Glomerular visceral epithelial cell (primary cell): Measurements from ENCODE around the gene TRNP1.

ENCODE experiments used
- DNase-seq: peaks from one replicate; pipeline ENCODE4 v3.0.0-alpha.2; 2016; ENCODE audit errors: extremely low spot score

The TRNP1 gene

DNA sequence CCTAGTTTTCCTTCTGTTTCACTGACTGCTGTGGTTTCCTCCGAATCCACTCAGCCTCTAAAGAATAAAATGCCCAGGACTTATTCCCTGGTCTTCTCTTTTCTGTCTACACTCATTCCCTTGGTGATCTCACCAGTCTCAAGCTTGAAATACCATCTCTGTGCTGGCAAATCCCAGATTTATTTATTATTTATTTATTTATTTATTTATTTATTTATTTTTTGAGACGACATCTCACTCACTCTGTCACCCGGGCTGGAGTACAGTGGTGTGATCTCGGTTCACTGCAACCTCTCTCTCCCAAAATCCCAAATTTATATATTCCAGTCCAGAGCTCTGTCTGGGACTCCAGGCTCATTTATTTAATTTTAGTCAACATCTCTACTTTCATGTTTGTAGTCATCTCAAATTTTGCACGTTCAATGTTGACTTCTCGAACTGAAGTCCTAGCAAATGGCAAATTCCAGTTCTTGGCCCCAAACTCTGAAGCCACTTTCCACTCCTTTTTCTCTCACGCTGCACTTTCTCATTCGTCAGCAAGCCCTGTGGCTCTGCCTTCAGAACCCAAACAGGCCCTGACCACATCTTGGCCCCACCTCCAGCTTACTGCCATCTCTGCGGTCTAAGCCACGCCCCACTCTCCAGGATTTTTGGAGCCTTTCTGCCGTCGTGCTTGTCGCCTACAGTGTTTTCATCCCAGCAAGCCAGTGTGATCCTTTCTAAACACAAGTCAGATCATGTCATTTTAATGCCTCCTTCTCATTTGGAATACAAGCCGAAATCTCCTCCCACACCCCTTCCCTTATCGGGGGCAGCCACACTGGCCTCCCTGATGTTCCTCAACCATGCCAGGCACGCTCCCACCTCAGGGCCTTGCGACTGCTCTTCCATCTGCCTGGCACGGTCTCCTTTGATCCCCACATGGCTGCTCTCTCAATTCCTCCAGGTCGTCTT is 33.4 kb downstream of the TRNP1 start:
- DNase-seq = no peak

DNA sequence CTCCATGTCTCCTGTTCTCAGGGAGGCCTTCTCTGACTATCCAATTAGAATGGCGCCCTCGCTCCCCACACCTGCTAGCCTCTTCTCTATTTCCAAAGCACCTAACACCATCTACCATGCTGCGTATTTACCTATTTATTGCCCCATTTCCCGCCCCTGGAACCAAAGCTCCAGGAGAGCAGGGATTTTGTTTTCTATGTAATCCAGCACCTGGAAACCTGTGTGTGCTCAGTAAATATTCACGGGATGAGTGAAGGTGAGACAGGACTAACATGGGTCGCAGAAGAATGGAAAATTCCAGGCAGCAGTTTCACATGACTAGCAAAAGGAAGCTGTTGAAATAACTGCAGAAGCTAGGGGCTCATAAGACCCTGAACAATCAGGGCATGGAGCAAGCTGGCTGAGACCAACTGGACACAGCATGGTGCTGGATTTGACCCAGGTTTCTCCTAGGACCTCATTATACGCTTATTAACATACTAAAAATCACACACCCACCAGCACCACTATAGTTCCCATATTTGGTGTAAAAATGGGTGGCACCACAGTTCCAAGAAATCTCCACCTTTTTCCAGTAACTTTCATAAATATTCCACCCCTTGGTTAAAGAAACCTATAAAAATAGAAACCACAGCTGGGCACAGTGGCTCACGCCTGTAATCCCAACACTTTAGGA is 34.2 kb downstream of the TRNP1 start:
- no peak for DNase-seq

DNA sequence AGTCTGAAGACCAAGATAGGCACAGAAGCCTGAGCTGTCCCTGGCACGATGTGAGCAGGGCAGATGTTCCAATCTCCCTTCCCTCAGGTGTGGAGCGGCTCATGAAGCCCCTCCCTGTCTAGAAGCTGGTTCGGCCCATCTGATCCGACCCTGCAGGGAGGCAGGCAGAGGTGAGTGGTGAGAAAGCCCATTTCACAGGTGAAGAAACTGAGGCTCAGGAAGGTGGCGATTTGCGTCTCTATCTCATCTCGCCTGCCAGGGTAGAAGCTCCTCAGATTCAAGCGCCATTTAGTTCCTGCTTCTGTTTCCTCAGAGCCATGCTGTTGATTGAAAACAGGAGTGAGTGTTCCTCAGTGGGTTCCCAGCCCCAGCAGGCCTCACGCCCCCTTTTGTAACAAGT is 36.0 kb downstream of the TRNP1 start:
- DNase-seq = no peak

DNA sequence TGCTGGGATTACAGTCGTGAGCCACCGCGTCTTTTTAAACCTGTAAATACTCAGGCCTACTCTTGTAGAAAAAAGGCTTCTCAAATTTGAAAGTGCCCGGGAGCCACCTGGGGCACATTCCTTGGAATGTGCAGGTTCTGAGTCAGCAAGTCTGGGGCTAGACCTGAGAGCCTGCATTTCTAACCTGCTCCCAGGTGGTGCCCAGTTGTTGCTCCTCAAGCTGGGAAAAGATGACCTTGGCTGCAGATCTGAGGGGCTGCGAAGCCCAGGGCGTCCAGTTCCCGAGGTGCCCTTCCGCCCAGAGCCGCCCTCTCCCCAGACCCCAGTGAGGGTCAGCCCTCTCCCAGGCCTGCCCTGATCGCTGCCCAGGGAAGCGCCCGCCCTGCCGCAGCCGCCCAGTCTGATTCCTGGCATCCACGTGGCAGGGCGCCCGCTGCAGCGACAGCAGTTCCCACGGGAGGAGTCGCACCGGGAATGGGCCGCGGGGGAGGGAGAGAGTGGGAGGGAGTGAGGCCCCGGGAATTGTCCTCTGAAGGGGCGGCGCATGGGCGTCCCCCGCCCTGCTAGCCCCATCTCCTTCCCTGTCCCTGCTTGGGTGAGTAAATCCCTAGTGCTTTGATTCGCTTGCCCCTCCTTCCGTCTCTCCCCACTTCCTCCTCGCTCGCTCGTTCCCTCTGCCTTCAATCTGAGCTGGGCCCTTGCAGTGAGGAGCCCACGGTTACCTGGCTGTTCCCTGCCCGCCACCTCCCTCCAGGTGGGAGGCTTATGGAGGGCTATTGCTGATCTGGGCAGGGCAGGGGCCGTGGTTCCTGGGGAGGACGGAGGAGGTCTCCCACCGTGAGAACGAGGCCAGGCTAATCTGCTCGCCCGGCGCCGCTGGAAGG is 38.0 kb downstream of the TRNP1 start:
- DNase-seq = peak; percentile 84

DNA sequence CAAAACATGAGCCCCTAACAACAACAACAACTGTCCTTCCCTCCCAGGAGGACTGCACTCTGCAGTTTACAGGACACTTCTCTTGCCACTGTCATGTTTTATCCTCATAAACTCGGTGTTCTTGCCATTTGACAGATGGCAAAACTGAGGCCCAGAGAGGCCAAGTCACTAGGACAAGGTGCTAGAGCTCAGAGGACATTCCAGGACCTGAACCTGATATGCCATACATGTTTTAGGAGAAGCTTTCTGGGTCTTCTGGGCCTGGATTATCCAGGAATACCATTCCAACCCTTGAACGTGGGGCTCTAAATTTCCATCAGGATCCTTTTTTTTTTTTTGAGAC is 38.6 kb downstream of the TRNP1 start:
- DNase-seq = no peak

DNA sequence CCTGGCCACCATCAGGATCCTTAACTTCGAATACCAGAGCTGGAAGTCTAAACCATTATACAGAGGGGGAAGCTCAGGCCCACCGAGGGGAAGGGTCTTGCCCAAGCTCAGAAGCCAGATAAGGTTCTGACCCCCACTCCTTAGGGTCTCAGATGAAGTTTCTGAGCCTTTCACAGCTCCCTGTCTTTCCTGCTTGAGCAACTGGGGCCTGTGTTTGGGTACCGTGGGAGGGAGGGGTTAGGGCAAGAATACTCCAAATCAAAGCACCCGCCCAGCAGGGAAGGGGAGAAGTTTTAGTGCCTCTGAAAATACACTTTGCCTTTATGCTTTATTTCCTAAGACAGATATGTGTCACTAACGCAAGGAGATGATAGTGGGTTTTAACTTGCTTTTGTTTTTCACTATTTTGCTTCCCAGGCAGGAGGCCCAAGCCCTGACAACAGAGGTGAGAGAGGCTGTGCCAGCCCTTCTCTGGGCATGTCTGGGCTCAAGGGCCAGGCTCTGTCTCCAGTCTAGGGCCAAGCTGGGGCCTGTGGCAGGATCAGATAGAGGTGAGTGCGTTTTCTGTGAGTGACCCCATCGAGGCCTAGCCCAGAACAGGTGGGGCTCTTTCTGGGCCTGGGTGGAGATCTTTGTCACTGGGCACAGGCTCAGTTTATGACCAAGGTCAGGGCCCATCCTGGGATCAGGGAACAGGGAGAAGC is 39.7 kb downstream of the TRNP1 start:
- no peak for DNase-seq

DNA sequence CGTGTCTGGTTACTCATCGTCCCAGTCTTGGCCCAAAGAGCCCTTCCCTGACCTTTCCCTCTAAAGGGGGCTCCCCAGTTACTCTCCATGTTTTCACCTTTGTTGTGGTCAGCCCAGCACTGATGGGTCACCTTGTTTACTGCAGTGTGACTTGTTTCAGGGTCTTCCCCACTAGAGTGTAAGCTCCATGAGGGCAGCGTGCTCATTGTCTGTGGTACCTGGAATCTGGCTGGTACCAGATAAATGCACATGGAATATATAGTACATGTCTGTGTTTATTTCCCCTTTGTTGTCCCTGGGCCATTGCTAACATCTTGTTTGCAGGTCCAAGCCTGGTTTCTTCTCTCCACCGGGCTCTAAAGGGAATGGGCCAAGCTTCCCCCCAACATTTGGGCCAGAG is 41.9 kb downstream of the TRNP1 start:
- DNase-seq = no peak

DNA sequence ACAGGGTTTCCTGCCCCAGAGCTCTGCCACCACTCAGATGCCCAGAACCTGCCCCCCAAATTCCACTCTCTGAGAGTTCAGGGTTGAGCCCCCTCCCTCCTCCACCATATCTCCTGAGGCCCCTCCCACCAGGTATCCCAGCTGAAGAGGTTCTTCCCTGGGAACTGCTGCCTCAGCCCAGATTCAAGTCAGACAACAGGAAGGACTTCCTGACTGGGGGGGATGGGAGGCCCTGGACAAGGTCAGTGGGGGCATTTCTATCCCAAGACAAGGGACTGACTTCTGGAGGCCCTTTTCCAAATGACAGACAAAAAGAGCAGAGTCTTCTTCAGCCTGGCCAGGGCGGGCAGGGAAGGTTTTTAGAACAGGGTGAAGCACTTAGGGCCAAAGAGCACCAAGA is 43.2 kb downstream of the TRNP1 start:
- DNase-seq = no peak

DNA sequence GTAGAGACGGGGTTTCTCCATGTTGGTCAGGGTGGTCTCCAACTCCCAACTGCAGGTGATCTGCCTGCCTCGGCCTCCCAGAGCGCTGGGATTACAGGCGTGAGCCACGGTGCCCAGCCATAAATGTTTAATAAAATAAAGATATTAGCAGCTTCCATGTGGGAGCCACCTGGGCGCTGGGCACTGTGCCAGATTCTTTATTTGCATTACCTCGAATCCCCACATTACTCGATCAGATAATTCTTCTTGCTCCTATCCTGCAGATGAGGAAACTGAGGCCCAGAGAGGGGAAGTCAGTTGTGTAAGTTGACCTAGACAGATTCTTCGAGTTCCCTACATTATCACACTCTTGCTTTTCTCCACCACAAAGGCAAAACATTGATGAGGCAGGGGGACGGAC is 44.0 kb downstream of the TRNP1 start:
- DNase-seq = no peak

DNA sequence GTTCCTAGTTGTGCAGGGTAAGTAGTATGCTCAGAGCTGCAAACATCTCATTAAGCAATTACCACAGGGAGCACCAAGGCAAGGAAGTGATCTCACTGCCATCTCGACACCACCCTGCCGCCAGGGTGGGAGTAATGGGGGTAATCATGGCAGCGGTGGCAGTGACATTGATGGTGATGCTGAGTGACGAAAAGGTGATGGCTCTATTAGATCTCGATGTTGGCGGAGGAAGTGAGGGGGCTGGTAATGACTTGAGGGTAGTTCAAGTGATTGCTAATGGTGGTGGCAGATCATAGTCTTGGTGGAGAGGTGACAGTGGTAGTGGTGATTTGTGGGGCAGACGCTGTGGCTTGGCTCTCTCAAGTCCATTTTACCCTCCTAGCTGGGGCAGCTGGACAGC is 44.5 kb downstream of the TRNP1 start:
- no peak for DNase-seq

DNA sequence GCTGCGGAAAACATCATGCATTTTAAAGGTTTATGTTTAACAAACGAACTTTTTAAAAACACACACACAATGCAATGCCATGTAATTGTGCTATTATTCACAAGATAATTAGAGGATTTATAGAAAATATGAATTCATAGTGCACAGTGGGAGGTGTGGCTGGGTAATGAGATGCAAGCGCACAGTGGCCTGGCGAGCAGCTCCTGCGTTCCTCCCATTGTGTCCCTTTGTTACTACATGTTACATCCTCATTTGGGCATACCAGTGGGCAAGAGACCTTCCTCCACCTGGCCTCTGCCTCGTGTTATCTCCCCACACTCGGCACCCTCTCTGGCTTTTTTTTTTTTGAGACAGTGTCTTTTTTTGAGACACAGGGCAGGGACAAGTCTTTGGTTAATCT is 49.2 kb downstream of the TRNP1 start:
- no peak for DNase-seq

DNA sequence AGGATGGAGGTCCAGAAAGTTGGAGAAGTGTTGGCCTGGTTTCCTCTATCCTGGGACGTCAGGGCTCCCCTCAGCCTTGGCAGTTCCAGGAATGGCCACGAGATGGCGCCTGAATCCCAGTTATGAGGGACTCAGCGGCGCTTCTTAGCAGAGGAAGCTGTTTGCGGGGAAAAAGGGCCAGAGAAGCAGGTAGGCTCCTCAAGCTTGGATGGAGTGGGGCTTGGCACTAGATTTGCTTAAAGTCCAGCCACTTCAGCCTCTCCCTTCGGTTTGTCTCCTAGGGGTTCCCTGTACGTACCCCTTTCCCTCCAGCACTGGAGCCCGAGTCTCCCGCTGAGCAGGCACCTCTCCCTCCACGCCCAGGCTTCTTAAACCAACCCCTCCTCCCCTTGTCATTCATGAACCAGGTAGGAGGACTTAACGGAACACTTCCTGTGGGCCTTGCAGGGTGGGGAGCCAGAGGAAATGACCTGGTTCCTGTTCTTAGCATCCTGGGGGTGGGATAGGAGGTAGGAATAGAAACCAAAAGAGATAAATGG is 51.2 kb downstream of the TRNP1 start:
- peak; percentile 81 for DNase-seq

DNA sequence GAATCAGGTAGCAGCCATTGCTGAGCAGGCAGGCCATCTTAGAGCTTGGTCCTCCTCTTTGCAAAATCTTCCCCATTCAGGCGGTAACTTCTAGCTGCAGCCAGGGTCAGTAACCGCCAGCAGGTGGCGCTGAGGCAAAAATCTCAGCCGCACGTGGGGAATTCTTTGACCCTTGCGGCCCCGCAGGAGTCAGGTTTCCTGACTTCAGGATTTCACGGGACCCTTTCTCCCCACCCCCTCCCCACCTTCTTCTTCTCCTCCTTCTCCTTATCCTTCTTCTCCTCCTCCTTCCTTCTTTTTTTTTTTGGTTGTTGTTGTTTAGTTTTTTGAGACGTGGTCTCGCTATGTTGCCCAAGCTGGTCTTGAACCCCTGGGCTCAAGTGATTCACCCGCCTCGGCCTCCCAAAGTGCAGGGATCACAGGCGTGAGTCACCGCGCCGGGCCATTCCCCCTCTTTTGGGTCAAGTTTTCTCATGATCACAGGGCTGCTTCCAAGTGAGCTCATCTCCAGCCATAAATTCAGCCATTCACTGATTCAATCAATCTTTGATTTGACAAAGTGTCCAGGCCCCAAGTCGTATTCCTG is 52.6 kb downstream of the TRNP1 start:
- peak; percentile 55 for DNase-seq

DNA sequence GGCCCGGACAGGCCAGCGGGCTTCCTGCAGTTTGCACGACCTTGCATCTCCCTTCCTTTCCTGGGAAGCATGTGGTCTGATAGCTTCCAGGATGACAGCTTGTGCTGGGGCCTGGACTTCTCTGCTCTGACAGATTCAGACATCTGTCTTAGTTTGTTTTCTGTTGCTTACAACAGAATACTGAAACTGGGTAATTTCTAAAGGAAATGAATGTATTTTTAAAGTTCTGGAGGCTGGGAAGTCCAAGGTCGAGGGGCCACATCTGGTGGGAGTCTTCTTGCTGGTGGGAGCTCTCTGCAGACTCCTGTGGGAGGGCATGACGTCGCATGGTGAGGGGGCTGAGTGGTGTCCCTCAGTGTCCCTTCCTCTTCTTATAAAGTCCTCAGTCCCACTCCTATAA is 54.4 kb downstream of the TRNP1 start:
- no peak for DNase-seq

DNA sequence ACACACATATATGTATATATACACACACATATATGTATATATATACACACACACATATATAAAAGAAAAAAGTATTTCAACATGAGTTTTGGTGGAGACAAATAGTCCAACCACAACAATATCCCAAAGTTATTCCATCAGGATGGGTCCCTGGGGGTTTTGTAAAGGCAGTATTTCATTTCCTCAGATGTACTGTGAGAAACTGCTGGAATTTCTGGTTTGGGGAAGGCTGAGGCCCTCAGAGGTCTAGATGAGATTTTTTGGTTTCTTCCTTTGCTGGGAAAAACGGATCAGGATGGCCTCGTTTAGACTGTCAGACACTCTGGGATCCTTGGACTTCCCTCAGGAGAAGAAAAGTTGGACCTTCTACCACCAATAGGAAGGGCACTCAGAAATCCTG is 55.6 kb downstream of the TRNP1 start:
- DNase-seq = no peak

DNA sequence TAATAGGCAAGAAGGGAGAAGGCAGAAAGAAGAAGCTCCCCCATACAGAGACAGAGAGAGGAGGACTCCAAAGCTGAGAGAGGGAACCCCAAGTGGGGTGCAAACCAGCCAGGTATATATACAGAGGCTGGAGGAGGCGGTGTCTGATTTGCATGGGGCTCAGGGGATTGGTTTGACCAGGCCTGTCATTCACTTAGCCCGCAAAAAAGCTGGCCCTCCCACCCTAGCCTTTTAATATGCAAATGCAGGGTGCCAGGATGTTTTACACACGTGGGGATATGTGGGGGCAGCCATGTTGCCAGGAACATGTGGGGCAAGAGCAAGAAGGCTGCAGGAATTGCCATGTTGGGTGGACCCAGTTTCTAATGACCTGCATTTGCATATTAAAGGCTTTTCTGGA is 56.1 kb downstream of the TRNP1 start:
- DNase-seq = no peak
